GM12878 (cell line): ENCODE results near the gene CYS1. TPM values are rescaled to one million over a fixed set of nuclear protein-coding genes. Genes with fewer than 3 reads are reported as not detected.

Source experiments
- CHD1 ChIP-seq: IDR thresholded peaks from 2 replicates; pipeline ENCODE4 v1.6.1; 2012; ENCODE audit warnings: low read depth, low read length, improper control_type of control experiment
- CTCF ChIP-seq, 3 experiments: IDR thresholded peaks in 2 of 3; conservative IDR thresholded peaks in 1 of 3; 2 replicates each; pipeline ENCODE4 v1.5.1; 2011; ENCODE audit warnings: low read depth in 3 of 3, low read length in 3 of 3, mild to moderate bottlenecking in 3 of 3, control low read depth in 2 of 3, moderate library complexity in 2 of 3, inconsistent platforms in 1 of 3, mixed read lengths in 1 of 3; ENCODE audit not compliant: control insufficient read depth in 2 of 3, insufficient read depth in 1 of 3; ENCODE audit errors: extremely low read depth in 1 of 3
- CUX1 ChIP-seq: IDR thresholded peaks from 2 replicates; pipeline ENCODE4 v1.6.1; 2012; ENCODE audit warnings: improper control_type of control experiment, low read depth, low read length; ENCODE audit not compliant: insufficient replicate concordance
- MTA2 ChIP-seq: fragments of 450-650 bp; IDR thresholded peaks from 2 replicates; pipeline ENCODE4 v1.6.1; 2016; ENCODE audit warnings: low read depth, mild to moderate bottlenecking, moderate library complexity
- PBX3 ChIP-seq: IDR thresholded peaks from 2 replicates; pipeline ENCODE4 v1.6.1; 2011; ENCODE audit warnings: mild to moderate bottlenecking, low read depth, low read length, moderate library complexity; ENCODE audit not compliant: insufficient replicate concordance
- RUNX3 ChIP-seq: IDR thresholded peaks from 2 replicates; pipeline ENCODE4 v1.6.1; 2012; ENCODE audit warnings: low read length, inconsistent platforms
- TCF12 ChIP-seq: IDR thresholded peaks from 2 replicates; pipeline ENCODE4 v1.6.1; 2011; ENCODE audit warnings: low read depth, mild to moderate bottlenecking, low read length
- ZNF217 ChIP-seq: fragments of 450-650 bp; IDR thresholded peaks from 2 replicates; pipeline ENCODE4 v1.6.1; 2017; ENCODE audit warnings: antibody characterized with exemption, mild to moderate bottlenecking
- ZNF592 ChIP-seq: fragments of 450-650 bp; IDR thresholded peaks from 2 replicates; pipeline ENCODE4 v1.6.1; 2017; ENCODE audit warnings: mild to moderate bottlenecking, moderate library complexity
- ZZZ3 ChIP-seq: IDR thresholded peaks from 2 replicates; pipeline ENCODE4 v1.6.1; 2011; ENCODE audit warnings: low read depth; ENCODE audit not compliant: control insufficient read depth, insufficient read length
- polyA plus RNA-seq, 11 experiments: library from polyadenylated mRNA; depleted of rRNA in 4 of 11; unstranded in 6 of 11; stranded (reverse) in 5 of 11; fragments of >200 nt; fragmentation: Nextera tagmentation in 4 of 11; fragmentation: Illumina TruSeq in 1 of 11; extraction: Ambion mirVana in 4 of 11; extraction: Trizol in 1 of 11; gene quantifications; 1 replicate in 1 of 11; 2 replicates in 10 of 11; pipeline versions ENCODE4 v1.2.1 to v1.2.3, GENCODE V29; 2011 to 2016; ENCODE audit warnings: inconsistent platforms in 2 of 11, missing spikeins in 2 of 11, low read depth in 1 of 11
- total RNA-seq, 4 experiments: library from RNA; depleted of rRNA in 3 of 4; stranded (reverse); fragments of >200 nt in 3 of 4; fragmentation: Illumina TruSeq in 1 of 4; extraction: Trizol in 1 of 4; gene quantifications; 2 replicates each; pipeline versions ENCODE4 v1.2.1 to v1.2.3, GENCODE V29; 2013 to 2021
- TF ChIP-seq, protein P1 (sequence below): fragments of 150-350 bp; IDR thresholded peaks from 2 replicates; pipeline ENCODE4 v1.6.1; 2016; ENCODE audit warnings: low read depth, low read length

CYS1 gene
- total and polyA plus RNA-seq, 10 of the 15 experiments (the other 5 are each of a cell fraction or from before 2014, with no cell fraction given) = 0.35 to 6.4 (median 2.5) TPM

- TF ChIP-seq PBX3 = peak; percentile 28
- TF ChIP-seq RUNX3 = 0 out of 2 replicates have a peak, but pooled peaks have one; percentile 21
- TF ChIP-seq ZZZ3 = no peak
- TF ChIP-seq ZNF217 = no peak
- TF ChIP-seq, protein P1, sequence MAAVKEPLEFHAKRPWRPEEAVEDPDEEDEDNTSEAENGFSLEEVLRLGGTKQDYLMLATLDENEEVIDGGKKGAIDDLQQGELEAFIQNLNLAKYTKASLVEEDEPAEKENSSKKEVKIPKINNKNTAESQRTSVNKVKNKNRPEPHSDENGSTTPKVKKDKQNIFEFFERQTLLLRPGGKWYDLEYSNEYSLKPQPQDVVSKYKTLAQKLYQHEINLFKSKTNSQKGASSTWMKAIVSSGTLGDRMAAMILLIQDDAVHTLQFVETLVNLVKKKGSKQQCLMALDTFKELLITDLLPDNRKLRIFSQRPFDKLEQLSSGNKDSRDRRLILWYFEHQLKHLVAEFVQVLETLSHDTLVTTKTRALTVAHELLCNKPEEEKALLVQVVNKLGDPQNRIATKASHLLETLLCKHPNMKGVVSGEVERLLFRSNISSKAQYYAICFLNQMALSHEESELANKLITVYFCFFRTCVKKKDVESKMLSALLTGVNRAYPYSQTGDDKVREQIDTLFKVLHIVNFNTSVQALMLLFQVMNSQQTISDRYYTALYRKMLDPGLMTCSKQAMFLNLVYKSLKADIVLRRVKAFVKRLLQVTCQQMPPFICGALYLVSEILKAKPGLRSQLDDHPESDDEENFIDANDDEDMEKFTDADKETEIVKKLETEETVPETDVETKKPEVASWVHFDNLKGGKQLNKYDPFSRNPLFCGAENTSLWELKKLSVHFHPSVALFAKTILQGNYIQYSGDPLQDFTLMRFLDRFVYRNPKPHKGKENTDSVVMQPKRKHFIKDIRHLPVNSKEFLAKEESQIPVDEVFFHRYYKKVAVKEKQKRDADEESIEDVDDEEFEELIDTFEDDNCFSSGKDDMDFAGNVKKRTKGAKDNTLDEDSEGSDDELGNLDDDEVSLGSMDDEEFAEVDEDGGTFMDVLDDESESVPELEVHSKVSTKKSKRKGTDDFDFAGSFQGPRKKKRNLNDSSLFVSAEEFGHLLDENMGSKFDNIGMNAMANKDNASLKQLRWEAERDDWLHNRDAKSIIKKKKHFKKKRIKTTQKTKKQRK = no peak
- no peak for TF ChIP-seq ZNF592
- TF ChIP-seq CTCF (IDR thresholded peaks at IDR 0.05 in 2 of 3, conservative IDR thresholded peaks at IDR 0.05 in 1 of 3; ENCODE audit: control insufficient read depth in 2 of 3, extremely low read depth in 1 of 3, insufficient read depth in 1 of 3, low read depth in 3 of 3, low read length in 3 of 3) = no peak
- TF ChIP-seq CUX1 = peak; percentile 13
- peak; percentile 90 for TF ChIP-seq MTA2
- TF ChIP-seq TCF12 = peak; percentile 51; the same call in 1 of the 2 replicates
- no peak for TF ChIP-seq CHD1
Measured at GRCh38 chr2:10083692-10084211, 3.5 kb upstream of the CYS1 start (continued).
